Fibroblast of lung (primary cell): ENCODE results near the gene ALKBH3.

Experiments used
- CTCF ChIP-seq, 2 donors: IDR thresholded peaks in 1 of 2; conservative IDR thresholded peaks in 1 of 2; 1 replicate in 1 of 2; 2 replicates in 1 of 2; pipeline ENCODE4 v1.5.1; 2011 to 2012; ENCODE audit warnings: low read length in 2 of 2, control low read depth in 1 of 2, inconsistent platforms in 1 of 2, low read depth in 1 of 2, mild to moderate bottlenecking in 1 of 2
- EZH2 ChIP-seq: IDR thresholded peaks from 2 replicates; pipeline ENCODE4 v1.5.1; 2012; ENCODE audit warnings: low read length, control low read depth, mild to moderate bottlenecking; ENCODE audit errors: missing control alignments

- TF ChIP-seq CTCF (conservative IDR thresholded peaks at IDR 0.05 in 1 of 2, IDR thresholded peaks at IDR 0.05 in 1 of 2; ENCODE audit: low read depth in 1 of 2, low read length in 2 of 2) (no peak), EZH2 (no peak)
Observed at GRCh38 chr11:43957571-43957970, 76.9 kb downstream of the ALKBH3 start.
